ENCODE measurements around the gene C19orf44.

DNA sequence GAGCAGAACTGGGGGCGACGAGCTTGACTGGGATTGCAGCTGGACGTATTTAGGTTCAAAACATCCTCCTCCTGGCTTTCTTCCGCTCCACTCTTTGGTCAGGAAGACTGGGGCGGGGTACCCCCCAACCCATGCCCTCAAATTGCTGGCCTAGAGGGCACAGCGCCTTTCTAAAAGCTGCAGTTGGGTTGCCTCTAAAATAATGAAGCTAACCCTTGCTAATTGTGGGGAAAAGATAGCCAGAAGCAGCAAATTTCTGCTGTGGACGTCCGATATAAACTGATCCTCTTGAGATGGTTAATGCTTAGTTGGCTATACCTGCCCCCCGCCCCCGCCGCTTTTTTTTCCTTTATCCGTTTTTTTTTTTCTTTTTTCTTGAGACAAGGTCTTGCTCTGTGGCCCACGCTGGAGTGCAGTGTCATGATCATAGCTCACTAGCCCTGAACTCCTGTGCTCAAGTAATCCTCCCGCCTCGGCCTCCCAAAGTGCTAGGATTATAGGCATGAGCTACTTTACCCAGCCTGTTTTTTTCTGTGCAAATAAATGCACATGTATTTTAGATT, 46.8 kb downstream of the C19orf44 start:
- TF ChIP-seq, protein P1, sequence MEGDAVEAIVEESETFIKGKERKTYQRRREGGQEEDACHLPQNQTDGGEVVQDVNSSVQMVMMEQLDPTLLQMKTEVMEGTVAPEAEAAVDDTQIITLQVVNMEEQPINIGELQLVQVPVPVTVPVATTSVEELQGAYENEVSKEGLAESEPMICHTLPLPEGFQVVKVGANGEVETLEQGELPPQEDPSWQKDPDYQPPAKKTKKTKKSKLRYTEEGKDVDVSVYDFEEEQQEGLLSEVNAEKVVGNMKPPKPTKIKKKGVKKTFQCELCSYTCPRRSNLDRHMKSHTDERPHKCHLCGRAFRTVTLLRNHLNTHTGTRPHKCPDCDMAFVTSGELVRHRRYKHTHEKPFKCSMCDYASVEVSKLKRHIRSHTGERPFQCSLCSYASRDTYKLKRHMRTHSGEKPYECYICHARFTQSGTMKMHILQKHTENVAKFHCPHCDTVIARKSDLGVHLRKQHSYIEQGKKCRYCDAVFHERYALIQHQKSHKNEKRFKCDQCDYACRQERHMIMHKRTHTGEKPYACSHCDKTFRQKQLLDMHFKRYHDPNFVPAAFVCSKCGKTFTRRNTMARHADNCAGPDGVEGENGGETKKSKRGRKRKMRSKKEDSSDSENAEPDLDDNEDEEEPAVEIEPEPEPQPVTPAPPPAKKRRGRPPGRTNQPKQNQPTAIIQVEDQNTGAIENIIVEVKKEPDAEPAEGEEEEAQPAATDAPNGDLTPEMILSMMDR (IDR thresholded peaks at IDR 0.05): no peak
- TF ChIP-seq POLR2A (IDR thresholded peaks at IDR 0.05): no peak
